ENCODE results near the gene SULT1C4.

DNA sequence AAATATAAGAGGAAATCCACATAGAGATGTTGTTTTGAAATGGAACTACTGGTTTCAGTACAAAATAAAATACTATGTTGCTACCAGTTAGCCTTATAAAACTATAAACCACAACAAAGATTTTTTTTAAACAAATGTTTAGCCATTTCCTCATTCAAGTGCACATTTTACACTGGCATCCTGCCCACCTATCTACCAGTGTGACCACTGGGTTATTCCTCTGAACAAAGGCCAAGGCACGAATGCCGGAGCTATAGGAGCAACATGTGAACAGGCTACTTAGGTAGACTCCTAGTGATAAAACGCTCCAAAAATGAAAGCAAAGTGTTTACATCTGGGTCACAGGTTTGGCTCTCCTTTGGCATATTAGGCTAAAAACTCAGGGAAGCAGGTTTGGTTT lies 31.8 kb upstream of the SULT1C4 start:
- TF ChIP-seq, protein P1, sequence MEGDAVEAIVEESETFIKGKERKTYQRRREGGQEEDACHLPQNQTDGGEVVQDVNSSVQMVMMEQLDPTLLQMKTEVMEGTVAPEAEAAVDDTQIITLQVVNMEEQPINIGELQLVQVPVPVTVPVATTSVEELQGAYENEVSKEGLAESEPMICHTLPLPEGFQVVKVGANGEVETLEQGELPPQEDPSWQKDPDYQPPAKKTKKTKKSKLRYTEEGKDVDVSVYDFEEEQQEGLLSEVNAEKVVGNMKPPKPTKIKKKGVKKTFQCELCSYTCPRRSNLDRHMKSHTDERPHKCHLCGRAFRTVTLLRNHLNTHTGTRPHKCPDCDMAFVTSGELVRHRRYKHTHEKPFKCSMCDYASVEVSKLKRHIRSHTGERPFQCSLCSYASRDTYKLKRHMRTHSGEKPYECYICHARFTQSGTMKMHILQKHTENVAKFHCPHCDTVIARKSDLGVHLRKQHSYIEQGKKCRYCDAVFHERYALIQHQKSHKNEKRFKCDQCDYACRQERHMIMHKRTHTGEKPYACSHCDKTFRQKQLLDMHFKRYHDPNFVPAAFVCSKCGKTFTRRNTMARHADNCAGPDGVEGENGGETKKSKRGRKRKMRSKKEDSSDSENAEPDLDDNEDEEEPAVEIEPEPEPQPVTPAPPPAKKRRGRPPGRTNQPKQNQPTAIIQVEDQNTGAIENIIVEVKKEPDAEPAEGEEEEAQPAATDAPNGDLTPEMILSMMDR (IDR thresholded peaks at IDR 0.05; ENCODE audit: insufficient read depth, low read depth, low read length) = no peak
- no peak for TF ChIP-seq EZH2 (IDR thresholded peaks at IDR 0.05; ENCODE audit: insufficient read depth, low read length)
